SK-N-SH treated with all-trans-retinoic acid at 6 μM for 48 hours (cell line): ENCODE results near the gene KCNH1.

Experiments
- ATAC-seq: fragments of 200-7000 bp; cut with Tn5 transposase; 3 replicates; pipeline ENCODE4 v1.9.1; 2020; ENCODE audit warnings: mild to moderate bottlenecking, moderate library complexity
- ARNTL ChIP-seq: fragments of 450-650 bp; formaldehyde crosslinking; IDR thresholded peaks from 2 replicates; pipeline ENCODE4 v1.5.0; 2020; ENCODE audit warnings: low read depth, mild to moderate bottlenecking, moderate library complexity, borderline replicate concordance
- BACH2 ChIP-seq: fragments of 250-450 bp; sonication (Bioruptor Pico); IDR thresholded peaks from 2 replicates; pipeline ENCODE4 v1.9.0; 2021; ENCODE audit warnings: mild to moderate bottlenecking, borderline replicate concordance
- CREB5 ChIP-seq: fragments of 250-450 bp; sonication (Bioruptor Pico); IDR thresholded peaks from 2 replicates; pipeline ENCODE4 v1.5.1; 2020; ENCODE audit warnings: low read depth, mild to moderate bottlenecking, moderate library complexity
- CSDC2 ChIP-seq: fragments of 250-450 bp; sonication (Bioruptor Pico); IDR thresholded peaks from 2 replicates; pipeline ENCODE4 v1.5.0; 2020; ENCODE audit warnings: mild to moderate bottlenecking, moderate library complexity
- CSRNP3 ChIP-seq: fragments of 250-450 bp; sonication (Bioruptor Pico); IDR thresholded peaks from 2 replicates; pipeline ENCODE4 v1.5.1; 2021; ENCODE audit warnings: mild to moderate bottlenecking, moderate library complexity
- ESRRG ChIP-seq: fragments of 250-450 bp; sonication (Bioruptor Pico); IDR thresholded peaks from 2 replicates; pipeline ENCODE4 v1.6.1; 2021; ENCODE audit warnings: mild to moderate bottlenecking
- GLIS3 ChIP-seq: fragments of 250-450 bp; sonication (Bioruptor Pico); IDR thresholded peaks from 2 replicates; pipeline ENCODE4 v1.5.0; 2020; ENCODE audit warnings: mild to moderate bottlenecking, moderate library complexity
- ISL1 ChIP-seq: fragments of 250-450 bp; sonication (Bioruptor Pico); IDR thresholded peaks from 2 replicates; pipeline ENCODE4 v2.1.2; 2022; ENCODE audit warnings: mild to moderate bottlenecking, moderate library complexity
- OSR1 ChIP-seq: fragments of 250-450 bp; sonication (Bioruptor Pico); IDR thresholded peaks from 2 replicates; pipeline ENCODE4 v1.8.0; 2022; ENCODE audit warnings: moderate library complexity, mild to moderate bottlenecking, inconsistent platforms
- PATZ1 ChIP-seq: fragments of 250-450 bp; sonication (Bioruptor Pico); IDR thresholded peaks from 2 replicates; pipeline ENCODE4 v1.8.0; 2020; ENCODE audit warnings: mild to moderate bottlenecking, moderate library complexity, borderline replicate concordance
- POU6F1 ChIP-seq: fragments of 250-450 bp; sonication (Bioruptor Pico); IDR thresholded peaks from 2 replicates; pipeline ENCODE4 v1.8.0; 2021; ENCODE audit warnings: low read depth, mild to moderate bottlenecking, moderate library complexity, borderline replicate concordance
- PPARA ChIP-seq: fragments of 250-450 bp; sonication (Bioruptor Pico); IDR thresholded peaks from 2 replicates; pipeline ENCODE4 v1.5.0; 2020; ENCODE audit warnings: mild to moderate bottlenecking, borderline replicate concordance
- RARB ChIP-seq: fragments of 250-450 bp; sonication (Bioruptor Pico); IDR thresholded peaks from 2 replicates; pipeline ENCODE4 v1.8.0; 2021; ENCODE audit warnings: mild to moderate bottlenecking, moderate library complexity
- TCF4 ChIP-seq: fragments of 250-450 bp; sonication (Bioruptor Pico); IDR thresholded peaks from 2 replicates; pipeline ENCODE4 v1.8.0; 2021; ENCODE audit warnings: mild to moderate bottlenecking, moderate library complexity, borderline replicate concordance
- TOX ChIP-seq: fragments of 250-450 bp; sonication (Bioruptor Pico); IDR thresholded peaks from 2 replicates; pipeline ENCODE4 v1.8.0; 2021; ENCODE audit warnings: mild to moderate bottlenecking, moderate library complexity, borderline replicate concordance
- ZFP3 ChIP-seq: fragments of 250-450 bp; sonication (Bioruptor Pico); IDR thresholded peaks from 2 replicates; pipeline ENCODE4 v1.5.0; 2020; ENCODE audit warnings: mild to moderate bottlenecking, moderate library complexity
- ZFP30 ChIP-seq: fragments of 450-650 bp; formaldehyde crosslinking; IDR thresholded peaks from 2 replicates; pipeline ENCODE4 v1.5.0; 2022; ENCODE audit warnings: mild to moderate bottlenecking, moderate library complexity
- ZNF565 ChIP-seq: fragments of 450-650 bp; formaldehyde crosslinking; conservative IDR thresholded peaks from 2 replicates; pipeline ENCODE4 v1.5.0; 2020; ENCODE audit warnings: low read depth, mild to moderate bottlenecking, moderate library complexity
- ZNF70 ChIP-seq: fragments of 450-650 bp; formaldehyde crosslinking; IDR thresholded peaks from 2 replicates; pipeline ENCODE4 v1.5.0; 2020; ENCODE audit warnings: mild to moderate bottlenecking, moderate library complexity
- ZNF8 ChIP-seq: fragments of 450-650 bp; formaldehyde crosslinking; IDR thresholded peaks from 2 replicates; pipeline ENCODE4 v1.5.0; 2020; ENCODE audit warnings: mild to moderate bottlenecking, moderate library complexity
- TF ChIP-seq, protein P1 (sequence below): fragments of 250-450 bp; sonication (Bioruptor Pico); IDR thresholded peaks from 2 replicates; pipeline ENCODE4 v1.5.0; 2020; ENCODE audit warnings: mild to moderate bottlenecking, moderate library complexity

The KCNH1 gene

DNA sequence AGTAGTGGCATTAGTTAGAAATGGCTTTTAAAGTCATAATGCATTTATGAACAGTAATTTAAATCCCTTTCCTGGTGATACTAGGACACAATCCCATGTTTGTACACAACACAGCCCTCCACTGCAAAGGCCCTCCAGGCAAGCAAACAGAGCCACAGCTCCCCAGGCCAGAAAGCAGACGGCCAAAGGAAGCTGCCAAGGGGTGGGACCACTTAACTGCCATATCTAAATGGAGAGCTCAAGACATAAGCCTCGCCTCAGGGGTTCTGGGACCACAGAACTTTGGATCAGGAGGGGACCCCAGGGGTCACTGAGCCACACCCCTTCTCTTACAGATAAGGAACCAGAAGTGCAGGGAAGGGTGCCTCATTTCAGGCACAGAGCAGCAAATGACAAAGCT is 189.7 kb downstream of the KCNH1 start:
- ATAC-seq = no peak
- TF ChIP-seq ZNF70 (CRISPR knock-in tag) (no peak), CREB5 (no peak), TOX (no peak), ZNF565 (CRISPR knock-in tag) (no peak)

GRCh38 chr1:210942513-210942912 is 191.4 kb downstream of the KCNH1 start:
- TF ChIP-seq PPARA (CRISPR knock-in tag) (no peak), PATZ1 (CRISPR knock-in tag) (no peak), POU6F1 (CRISPR knock-in tag) (no peak), RARB (CRISPR knock-in tag) (no peak), ESRRG (CRISPR knock-in tag) (no peak), ARNTL (no peak), ZFP3 (CRISPR knock-in tag) (no peak), TOX (no peak), BACH2 (CRISPR knock-in tag) (no peak), ZFP30 (no peak), TCF4 (no peak), ZNF70 (CRISPR knock-in tag) (no peak), OSR1 (CRISPR knock-in tag) (no peak), ZNF8 (CRISPR knock-in tag) (no peak)
- TF ChIP-seq, protein P1, sequence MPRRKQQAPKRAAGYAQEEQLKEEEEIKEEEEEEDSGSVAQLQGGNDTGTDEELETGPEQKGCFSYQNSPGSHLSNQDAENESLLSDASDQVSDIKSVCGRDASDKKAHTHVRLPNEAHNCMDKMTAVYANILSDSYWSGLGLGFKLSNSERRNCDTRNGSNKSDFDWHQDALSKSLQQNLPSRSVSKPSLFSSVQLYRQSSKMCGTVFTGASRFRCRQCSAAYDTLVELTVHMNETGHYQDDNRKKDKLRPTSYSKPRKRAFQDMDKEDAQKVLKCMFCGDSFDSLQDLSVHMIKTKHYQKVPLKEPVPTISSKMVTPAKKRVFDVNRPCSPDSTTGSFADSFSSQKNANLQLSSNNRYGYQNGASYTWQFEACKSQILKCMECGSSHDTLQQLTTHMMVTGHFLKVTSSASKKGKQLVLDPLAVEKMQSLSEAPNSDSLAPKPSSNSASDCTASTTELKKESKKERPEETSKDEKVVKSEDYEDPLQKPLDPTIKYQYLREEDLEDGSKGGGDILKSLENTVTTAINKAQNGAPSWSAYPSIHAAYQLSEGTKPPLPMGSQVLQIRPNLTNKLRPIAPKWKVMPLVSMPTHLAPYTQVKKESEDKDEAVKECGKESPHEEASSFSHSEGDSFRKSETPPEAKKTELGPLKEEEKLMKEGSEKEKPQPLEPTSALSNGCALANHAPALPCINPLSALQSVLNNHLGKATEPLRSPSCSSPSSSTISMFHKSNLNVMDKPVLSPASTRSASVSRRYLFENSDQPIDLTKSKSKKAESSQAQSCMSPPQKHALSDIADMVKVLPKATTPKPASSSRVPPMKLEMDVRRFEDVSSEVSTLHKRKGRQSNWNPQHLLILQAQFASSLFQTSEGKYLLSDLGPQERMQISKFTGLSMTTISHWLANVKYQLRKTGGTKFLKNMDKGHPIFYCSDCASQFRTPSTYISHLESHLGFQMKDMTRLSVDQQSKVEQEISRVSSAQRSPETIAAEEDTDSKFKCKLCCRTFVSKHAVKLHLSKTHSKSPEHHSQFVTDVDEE (CRISPR knock-in tag) = no peak
- TF ChIP-seq, all 23 proteins: peak for 0
- ATAC-seq = no peak

- no peak for TF ChIP-seq ZFP3 (CRISPR knock-in tag)
- TF ChIP-seq POU6F1 (CRISPR knock-in tag) = no peak
- TF ChIP-seq ZNF565 (CRISPR knock-in tag) = no peak
- no peak for TF ChIP-seq CSRNP3 (CRISPR knock-in tag)
- no peak for TF ChIP-seq ISL1 (CRISPR knock-in tag)
- no peak for TF ChIP-seq GLIS3 (CRISPR knock-in tag)
- no peak for TF ChIP-seq ARNTL
- TF ChIP-seq TCF4 = no peak
- TF ChIP-seq CSDC2 = no peak
- TF ChIP-seq ZNF70 (CRISPR knock-in tag) = no peak
- TF ChIP-seq ZNF8 (CRISPR knock-in tag) = no peak
- TF ChIP-seq, protein P1 (CRISPR knock-in tag) = no peak
- no peak for TF ChIP-seq BACH2 (CRISPR knock-in tag)
- no peak for TF ChIP-seq RARB (CRISPR knock-in tag)
- no peak for TF ChIP-seq PPARA (CRISPR knock-in tag)
- TF ChIP-seq CREB5 = no peak
- TF ChIP-seq ZFP30 = no peak
- TF ChIP-seq ESRRG (CRISPR knock-in tag) = no peak
- ATAC-seq = no peak
These were observed 193.8 kb downstream of the KCNH1 start for GRCh38 chr1:210940081-210940617.
